C4-2B (cell line): ENCODE measurements around the gene PGM1.

ENCODE experiments used
- CTCF ChIP-seq: fragments of 450-650 bp; conservative IDR thresholded peaks from 2 replicates; pipeline ENCODE4 v1.5.1; 2017; ENCODE audit warnings: mild to moderate bottlenecking
- ZFX ChIP-seq: fragments of 450-650 bp; IDR thresholded peaks from 2 replicates; pipeline ENCODE4 v1.6.1; 2017

GRCh38 chr1:63547621-63548294, 45.5 kb upstream of the PGM1 start:
- TF ChIP-seq CTCF (no peak), ZFX (no peak)
